Measurements from ENCODE around the gene MMP1.

The MMP1 gene

DNA sequence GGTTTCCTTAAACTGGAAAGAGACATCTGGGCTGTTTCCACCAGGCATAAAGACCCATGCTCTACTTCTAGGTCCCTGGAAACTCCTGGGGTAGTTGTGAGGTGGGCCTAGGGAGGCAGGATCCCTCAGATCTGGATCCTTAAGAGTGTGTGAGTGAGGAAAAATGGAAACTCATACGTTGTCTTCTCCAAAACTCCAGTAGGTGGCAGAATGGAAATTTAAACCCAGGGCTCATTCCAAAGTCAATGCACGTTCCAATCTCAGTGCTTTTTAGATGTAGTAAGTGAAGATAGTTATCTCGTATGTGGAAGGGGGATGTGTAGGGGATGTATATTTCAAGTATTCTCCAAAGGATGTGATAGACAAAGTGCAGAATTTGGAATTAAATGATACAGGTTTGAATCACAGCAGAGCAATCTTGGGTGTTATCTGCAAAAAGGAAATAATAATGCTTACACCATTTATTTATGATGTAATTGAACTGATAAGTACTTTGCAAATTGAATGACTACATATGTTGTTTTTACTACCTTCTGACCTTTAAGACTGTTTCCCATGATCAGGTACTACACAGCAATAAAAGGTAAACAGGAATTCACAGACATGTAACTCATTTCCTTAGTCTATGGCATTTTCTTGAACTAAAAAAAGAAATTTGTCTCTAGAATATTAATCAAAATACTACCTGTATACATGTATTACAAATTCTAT lies 13.1 kb upstream of the MMP1 start:
- DNase-seq (ENCODE audit: low read depth) = peak; percentile 38
- TF ChIP-seq, protein P1, sequence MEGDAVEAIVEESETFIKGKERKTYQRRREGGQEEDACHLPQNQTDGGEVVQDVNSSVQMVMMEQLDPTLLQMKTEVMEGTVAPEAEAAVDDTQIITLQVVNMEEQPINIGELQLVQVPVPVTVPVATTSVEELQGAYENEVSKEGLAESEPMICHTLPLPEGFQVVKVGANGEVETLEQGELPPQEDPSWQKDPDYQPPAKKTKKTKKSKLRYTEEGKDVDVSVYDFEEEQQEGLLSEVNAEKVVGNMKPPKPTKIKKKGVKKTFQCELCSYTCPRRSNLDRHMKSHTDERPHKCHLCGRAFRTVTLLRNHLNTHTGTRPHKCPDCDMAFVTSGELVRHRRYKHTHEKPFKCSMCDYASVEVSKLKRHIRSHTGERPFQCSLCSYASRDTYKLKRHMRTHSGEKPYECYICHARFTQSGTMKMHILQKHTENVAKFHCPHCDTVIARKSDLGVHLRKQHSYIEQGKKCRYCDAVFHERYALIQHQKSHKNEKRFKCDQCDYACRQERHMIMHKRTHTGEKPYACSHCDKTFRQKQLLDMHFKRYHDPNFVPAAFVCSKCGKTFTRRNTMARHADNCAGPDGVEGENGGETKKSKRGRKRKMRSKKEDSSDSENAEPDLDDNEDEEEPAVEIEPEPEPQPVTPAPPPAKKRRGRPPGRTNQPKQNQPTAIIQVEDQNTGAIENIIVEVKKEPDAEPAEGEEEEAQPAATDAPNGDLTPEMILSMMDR (conservative IDR thresholded peaks at IDR 0.05; ENCODE audit: control insufficient read depth, insufficient read depth, low read depth, low read length) = peak; percentile 66
- no peak overlapping the region for H3K4me3 ChIP-seq (ENCODE audit: control insufficient read depth, low read depth, low read length)

DNA sequence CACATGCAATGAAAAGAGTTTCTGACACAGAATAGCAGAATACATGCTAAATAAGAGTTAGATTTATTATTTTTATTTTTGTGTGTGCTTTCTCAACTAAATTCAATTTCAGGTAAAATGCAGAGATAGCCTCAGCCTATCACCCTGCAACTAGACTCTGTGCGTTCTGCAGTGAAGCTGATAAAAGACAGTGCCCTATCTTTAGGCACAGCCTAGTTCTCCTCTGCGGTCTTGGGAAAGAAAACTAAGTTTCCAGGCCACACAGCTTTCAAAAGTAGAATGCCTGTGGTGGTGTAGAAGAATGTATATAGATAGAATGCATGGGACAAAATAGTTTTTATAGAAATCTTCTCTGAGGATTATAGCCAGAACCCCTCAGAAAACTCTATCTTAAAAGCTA lies 12.0 kb upstream of the MMP1 start:
- TF ChIP-seq, protein P1 (conservative IDR thresholded peaks at IDR 0.05; ENCODE audit: control insufficient read depth, insufficient read depth, low read depth, low read length) = no peak
- H3K4me3 ChIP-seq (ENCODE audit: control insufficient read depth, low read depth, low read length) = no peak overlapping the region
- DNase-seq (ENCODE audit: low read depth) = no peak

DNA sequence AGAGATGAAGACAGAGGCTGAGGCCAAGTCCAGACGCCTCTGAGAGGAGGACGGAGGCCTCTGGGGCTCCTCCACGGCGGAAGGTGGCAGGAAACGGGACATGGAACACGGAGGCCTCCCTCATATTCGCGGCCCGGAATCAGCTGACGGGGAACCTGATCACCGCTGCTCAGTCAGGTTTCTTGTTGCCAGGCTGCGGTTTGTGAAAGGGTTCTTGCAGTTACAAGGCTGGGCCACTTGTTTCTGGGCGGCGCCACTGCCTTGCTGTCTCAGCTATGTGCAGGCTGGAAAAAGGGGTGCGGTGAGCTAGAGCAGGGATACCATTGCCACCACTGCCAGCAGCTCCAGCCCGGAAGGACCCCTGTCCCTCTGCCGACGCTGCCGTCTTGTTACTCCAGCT lies 10.0 kb upstream of the MMP1 start:
- TF ChIP-seq, protein P1 (conservative IDR thresholded peaks at IDR 0.05; ENCODE audit: control insufficient read depth, insufficient read depth, low read depth, low read length) = peak; percentile 32
- H3K4me3 ChIP-seq (ENCODE audit: control insufficient read depth, low read depth, low read length) = no peak overlapping the region
- DNase-seq (ENCODE audit: low read depth) = peak; percentile 21

DNA sequence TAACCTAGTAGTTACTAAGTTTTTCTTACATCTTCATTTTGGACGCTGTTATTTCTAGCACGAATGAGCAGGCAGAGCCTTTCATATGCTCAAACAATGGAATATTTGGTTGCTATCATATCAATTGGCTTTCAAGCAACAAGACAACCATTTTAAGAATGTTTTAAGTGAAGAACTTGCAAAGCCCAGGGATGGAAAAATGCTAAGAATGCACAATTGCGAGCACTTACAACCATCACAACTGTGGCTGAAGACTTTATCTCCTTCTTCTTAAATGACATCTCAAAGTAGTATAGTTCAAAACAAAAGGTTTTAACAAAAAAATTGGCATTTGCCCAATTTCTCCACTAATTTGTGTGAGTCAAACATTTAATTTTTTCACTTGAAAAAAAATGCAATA lies 8.3 kb upstream of the MMP1 start:
- no peak overlapping the region for H3K4me3 ChIP-seq (ENCODE audit: control insufficient read depth, low read depth, low read length)
- DNase-seq (ENCODE audit: low read depth) = no peak
- TF ChIP-seq, protein P1 (conservative IDR thresholded peaks at IDR 0.05; ENCODE audit: control insufficient read depth, insufficient read depth, low read depth, low read length) = no peak

DNA sequence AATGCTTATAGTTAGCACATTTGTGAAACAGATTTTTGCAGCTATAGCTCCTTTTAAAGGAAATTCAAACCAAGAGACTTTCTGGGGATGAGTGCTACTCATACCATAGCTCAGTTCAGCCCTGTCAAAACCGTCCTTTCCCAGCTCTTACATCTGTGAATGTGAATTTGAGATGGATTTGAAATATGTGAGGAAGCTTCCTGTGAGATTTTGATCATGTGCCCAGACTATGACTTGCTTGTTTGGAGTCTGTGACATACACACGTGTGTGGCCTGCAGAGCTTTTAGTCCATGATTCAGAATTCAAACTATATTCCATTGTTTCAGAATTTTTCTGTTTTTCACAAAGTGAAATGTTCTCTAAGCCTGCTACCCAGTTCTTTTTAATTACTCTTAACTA lies 4.4 kb upstream of the MMP1 start:
- TF ChIP-seq, protein P1 (conservative IDR thresholded peaks at IDR 0.05; ENCODE audit: control insufficient read depth, insufficient read depth, low read depth, low read length) = no peak
- H3K4me3 ChIP-seq (ENCODE audit: control insufficient read depth, low read depth, low read length) = no peak overlapping the region
- peak; percentile 92 for DNase-seq (ENCODE audit: low read depth)

DNA sequence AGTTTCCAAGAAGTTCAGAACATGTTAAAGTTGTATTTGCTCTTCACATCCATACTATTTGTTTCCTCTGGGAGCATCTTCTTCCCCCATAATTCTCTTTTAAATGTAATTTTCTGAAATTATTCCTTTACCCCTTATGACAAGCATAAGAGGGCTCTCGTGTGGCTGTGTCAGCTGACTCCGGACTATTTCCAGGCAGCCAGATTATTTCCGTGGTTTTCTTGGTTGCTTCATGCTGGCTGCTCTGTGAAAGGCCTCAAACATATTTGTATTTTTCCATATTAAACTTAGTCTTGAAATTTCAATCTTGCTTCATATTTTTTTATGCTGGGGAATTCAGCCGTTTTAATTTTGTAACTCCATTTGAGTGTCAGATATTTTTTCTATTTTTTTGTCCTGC lies 2.8 kb upstream of the MMP1 start:
- TF ChIP-seq, protein P1 (conservative IDR thresholded peaks at IDR 0.05; ENCODE audit: control insufficient read depth, insufficient read depth, low read depth, low read length) = no peak
- DNase-seq (ENCODE audit: low read depth) = no peak
- no peak overlapping the region for H3K4me3 ChIP-seq (ENCODE audit: control insufficient read depth, low read depth, low read length)

All from fibroblast of mammary gland (primary cell).